ENCODE data around the gene HSPBP1. TPM values are rescaled to one million over a fixed set of nuclear protein-coding genes. Genes with fewer than 3 reads are reported as not detected.

The HSPBP1 gene
- total RNA-seq, 1 donor from 2014 or later, result 67.3 TPM

DNA sequence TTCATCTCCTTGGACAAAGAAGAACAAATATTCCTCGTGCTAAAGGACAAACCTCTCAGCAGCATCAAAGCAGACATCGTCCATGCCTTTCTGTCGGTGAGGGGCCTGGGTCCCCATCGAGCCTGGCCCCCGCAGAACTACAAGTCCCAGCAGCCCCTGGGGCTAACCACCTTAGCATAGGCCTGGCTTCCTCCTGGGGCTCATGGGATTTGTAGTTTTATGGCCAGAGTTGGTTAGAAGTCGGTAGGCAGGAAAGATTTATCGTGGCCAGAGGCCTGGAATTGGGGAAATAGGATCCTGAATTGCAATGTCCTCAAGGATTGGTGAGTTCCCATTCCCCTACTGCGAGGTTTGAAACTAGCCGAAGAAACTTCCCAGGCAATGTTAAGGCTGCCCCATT is 25.6 kb upstream of the HSPBP1 start:
- no peak for DNase-seq (ENCODE audit: low read depth)
- TF ChIP-seq, protein P1, sequence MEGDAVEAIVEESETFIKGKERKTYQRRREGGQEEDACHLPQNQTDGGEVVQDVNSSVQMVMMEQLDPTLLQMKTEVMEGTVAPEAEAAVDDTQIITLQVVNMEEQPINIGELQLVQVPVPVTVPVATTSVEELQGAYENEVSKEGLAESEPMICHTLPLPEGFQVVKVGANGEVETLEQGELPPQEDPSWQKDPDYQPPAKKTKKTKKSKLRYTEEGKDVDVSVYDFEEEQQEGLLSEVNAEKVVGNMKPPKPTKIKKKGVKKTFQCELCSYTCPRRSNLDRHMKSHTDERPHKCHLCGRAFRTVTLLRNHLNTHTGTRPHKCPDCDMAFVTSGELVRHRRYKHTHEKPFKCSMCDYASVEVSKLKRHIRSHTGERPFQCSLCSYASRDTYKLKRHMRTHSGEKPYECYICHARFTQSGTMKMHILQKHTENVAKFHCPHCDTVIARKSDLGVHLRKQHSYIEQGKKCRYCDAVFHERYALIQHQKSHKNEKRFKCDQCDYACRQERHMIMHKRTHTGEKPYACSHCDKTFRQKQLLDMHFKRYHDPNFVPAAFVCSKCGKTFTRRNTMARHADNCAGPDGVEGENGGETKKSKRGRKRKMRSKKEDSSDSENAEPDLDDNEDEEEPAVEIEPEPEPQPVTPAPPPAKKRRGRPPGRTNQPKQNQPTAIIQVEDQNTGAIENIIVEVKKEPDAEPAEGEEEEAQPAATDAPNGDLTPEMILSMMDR (conservative IDR thresholded peaks at IDR 0.05; ENCODE audit: low read depth, low read length), result no peak
- no peak overlapping the region for H3K4me3 ChIP-seq (ENCODE audit: low read depth, low read length)

DNA sequence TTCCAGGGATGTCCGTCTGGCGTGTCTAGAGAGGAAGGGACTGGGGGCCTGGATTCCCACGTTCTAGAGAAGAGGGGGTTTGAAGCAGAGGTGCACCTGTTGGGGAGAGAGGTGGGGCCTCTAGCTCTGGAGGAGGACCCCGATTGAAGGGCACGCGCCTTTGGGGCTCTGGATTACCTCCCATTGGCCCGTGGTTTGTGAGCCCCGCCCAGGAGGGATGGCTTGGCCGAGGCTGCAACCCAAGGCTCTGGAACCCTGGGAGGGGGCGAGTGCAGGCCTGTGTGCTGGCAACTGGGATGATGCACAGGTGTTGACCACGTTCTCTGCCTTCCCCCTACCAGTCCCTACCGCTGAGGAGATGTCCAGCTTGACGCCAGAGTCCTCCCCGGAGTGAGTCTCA is 25.1 kb upstream of the HSPBP1 start:
- no peak for DNase-seq (ENCODE audit: low read depth)
- H3K4me3 ChIP-seq (ENCODE audit: low read depth, low read length), result no peak overlapping the region
- TF ChIP-seq, protein P1 (conservative IDR thresholded peaks at IDR 0.05; ENCODE audit: low read depth, low read length), result no peak

DNA sequence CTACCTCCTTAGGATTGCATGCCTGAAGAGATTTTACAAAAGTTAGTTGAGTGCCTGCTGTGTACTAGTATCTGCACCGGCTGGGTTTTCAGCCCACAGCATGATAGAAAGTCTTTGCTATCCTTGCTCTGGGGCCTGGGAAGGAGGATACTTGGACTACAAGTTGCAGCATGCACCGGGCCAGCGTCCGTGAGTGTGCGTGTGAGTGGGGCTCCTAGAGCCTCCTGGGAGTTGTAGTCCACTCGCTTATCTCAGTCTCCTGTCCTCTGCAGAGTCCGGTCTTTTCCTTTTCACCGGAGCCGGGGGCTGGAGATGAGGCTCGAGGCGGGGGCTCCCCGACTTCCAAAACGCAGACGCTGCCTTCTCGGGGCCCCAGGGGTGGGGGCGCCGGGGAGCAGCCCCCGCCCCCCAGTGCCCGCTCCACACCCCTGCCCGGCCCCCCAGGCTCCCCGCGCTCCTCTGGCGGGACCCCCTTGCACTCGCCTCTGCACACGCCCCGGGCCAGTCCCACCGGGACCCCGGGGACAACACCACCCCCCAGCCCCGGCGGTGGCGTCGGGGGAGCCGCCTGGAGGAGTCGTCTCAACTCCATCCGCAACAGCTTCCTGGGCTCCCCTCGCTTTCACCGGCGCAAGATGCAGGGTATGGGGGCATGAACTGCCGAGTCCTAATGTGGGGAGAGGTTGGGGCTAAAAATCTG is 24.5 kb upstream of the HSPBP1 start:
- DNase-seq (ENCODE audit: low read depth), result no peak
- no peak overlapping the region for H3K4me3 ChIP-seq (ENCODE audit: low read depth, low read length)
- TF ChIP-seq, protein P1 (conservative IDR thresholded peaks at IDR 0.05; ENCODE audit: low read depth, low read length), result no peak

DNA sequence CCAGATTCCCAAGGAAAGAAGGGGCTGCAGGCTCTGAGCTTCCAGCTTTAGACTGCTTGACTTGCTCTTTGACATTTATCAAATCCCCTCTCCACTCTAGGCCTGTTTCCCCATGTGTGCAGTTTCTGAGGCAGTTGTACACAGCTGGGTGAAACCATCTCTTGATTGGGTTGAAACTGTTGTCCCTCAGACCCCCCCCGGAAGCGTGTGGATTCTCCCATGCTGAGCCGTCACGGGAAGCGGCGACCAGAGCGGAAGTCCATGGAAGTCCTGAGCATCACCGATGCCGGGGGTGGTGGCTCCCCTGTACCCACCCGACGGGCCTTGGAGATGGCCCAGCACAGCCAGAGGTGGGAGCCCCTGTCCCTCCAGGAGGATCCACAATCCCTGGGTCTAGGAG is 23.6 kb upstream of the HSPBP1 start:
- TF ChIP-seq, protein P1 (conservative IDR thresholded peaks at IDR 0.05; ENCODE audit: low read depth, low read length), result no peak
- no peak overlapping the region for H3K4me3 ChIP-seq (ENCODE audit: low read depth, low read length)
- DNase-seq (ENCODE audit: low read depth), result no peak

DNA sequence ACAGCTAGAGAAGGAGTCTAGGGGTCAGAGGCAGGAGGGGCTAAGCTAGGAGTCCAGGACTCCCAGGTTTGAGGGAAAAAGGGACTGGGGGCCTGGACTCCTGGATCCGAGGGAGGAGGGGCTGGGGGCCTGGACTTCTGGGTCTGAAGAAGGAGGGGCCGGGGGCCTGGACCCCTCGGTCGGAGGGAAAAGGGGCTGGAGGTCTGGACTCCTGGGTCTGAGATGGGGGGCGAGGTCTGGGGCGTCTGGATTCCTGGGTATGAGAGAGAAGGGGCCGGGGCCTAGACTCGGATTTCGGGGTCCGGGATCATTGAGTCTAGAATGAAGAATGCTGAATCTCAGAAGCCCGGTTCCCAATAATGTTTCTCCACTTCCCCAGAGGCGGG is 22.4 kb upstream of the HSPBP1 start:
- no peak for DNase-seq (ENCODE audit: low read depth)
- H3K4me3 ChIP-seq (ENCODE audit: low read depth, low read length), result peak overlapping the region; percentile 64
- TF ChIP-seq, protein P1 (conservative IDR thresholded peaks at IDR 0.05; ENCODE audit: low read depth, low read length), result no peak

DNA sequence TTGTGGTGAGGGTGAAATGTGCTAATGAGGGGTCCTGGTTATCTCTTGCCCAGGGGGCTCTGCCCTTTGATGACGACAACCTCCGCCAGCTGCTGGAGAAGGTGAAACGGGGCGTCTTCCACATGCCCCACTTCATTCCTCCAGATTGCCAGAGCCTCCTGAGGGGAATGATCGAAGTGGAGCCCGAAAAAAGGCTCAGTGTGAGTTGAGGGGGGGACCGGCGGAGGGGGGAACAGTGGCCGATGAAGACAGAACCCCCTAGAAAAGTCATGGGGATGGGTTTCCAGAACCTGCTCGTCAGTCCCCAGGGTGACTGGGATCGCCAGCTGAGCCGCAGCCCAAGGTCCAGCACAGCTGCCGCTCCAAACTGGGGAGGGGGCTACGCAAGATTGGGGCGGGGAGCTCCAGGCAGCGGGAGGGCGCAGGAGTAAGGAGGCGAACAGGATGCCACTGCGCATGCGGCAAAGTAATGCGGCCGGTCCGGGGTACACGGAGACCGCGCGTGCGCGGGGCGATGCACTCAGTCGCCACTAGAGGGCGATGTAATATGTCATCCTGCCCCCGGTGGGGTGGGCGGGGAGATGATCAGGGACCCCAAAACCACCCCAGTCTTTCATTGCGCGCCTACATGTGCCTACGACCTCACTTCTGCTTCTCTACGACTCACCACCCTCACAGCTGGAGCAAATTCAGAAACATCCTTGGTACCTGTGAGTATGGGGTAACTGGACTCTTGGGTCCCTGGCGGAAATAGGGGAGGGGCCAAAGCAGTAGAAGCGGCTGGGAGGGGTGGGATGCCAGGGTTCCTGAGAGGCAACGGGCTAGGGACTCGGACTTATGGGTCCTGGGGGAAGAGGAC is 21.8 kb upstream of the HSPBP1 start:
- TF ChIP-seq, protein P1 (conservative IDR thresholded peaks at IDR 0.05; ENCODE audit: low read depth, low read length), result peak; percentile 77
- no peak for DNase-seq (ENCODE audit: low read depth)
- H3K4me3 ChIP-seq (ENCODE audit: low read depth, low read length), result peak overlapping the region; percentile 64
